HG03457 (cell line): ENCODE results near the gene RNF150.
"Not testable (repeated sequence)": the region's sequence is repeated elsewhere in the genome, so short reads cannot be mapped to it uniquely, and the experiment has no call there.

Experiments
- ATAC-seq: cut with Tn5 transposase; IDR thresholded peaks from one replicate; pipeline ENCODE4 v1.9.1; 2021; ENCODE audit warnings: moderate number of reproducible peaks; ENCODE audit not compliant: unreplicated experiment

The RNF150 gene

GRCh38 chr4:141078871-141079270, 54.4 kb downstream of the RNF150 start:
- ATAC-seq, result no peak

- ATAC-seq, result no peak
Measured at GRCh38 chr4:141077611-141078225, 55.6 kb downstream of the RNF150 start.

- ATAC-seq, result no peak
Measured at GRCh38 chr4:141075553-141075952, 57.7 kb downstream of the RNF150 start.

GRCh38 chr4:141074098-141074878, 59.0 kb downstream of the RNF150 start:
- ATAC-seq, result no peak

- no peak for ATAC-seq
Measured at GRCh38 chr4:141066690-141067089, 66.6 kb downstream of the RNF150 start.

- ATAC-seq, result no peak
Measured at GRCh38 chr4:141065872-141066271, 67.4 kb downstream of the RNF150 start.

- ATAC-seq, result no peak
Measured at GRCh38 chr4:141062651-141063050, 70.6 kb downstream of the RNF150 start.

- no peak for ATAC-seq
Measured at GRCh38 chr4:141058591-141059512, 74.4 kb downstream of the RNF150 start.

GRCh38 chr4:141057582-141057981, 75.7 kb downstream of the RNF150 start:
- ATAC-seq, result no peak

GRCh38 chr4:141056473-141056872, 76.8 kb downstream of the RNF150 start:
- ATAC-seq, result no peak

GRCh38 chr4:141054446-141054845, 78.8 kb downstream of the RNF150 start:
- no peak for ATAC-seq

GRCh38 chr4:141050999-141051398, 82.3 kb downstream of the RNF150 start:
- ATAC-seq, result not testable (repeated sequence)

GRCh38 chr4:141047228-141047884, 85.9 kb downstream of the RNF150 start:
- ATAC-seq, result no peak

- no peak for ATAC-seq
Measured at GRCh38 chr4:141046255-141046654, 87.0 kb downstream of the RNF150 start.

- ATAC-seq, result no peak
Measured at GRCh38 chr4:141045848-141046247, 87.4 kb downstream of the RNF150 start.

- no peak for ATAC-seq
Measured at GRCh38 chr4:141041021-141041476, 92.2 kb downstream of the RNF150 start.

- no peak for ATAC-seq
Measured at GRCh38 chr4:141039156-141039555, 94.1 kb downstream of the RNF150 start.

- ATAC-seq, result no peak
Measured at GRCh38 chr4:141038428-141038827, 94.8 kb downstream of the RNF150 start.

GRCh38 chr4:141037446-141037845, 95.8 kb downstream of the RNF150 start:
- no peak for ATAC-seq

GRCh38 chr4:141036786-141037185, 96.5 kb downstream of the RNF150 start:
- ATAC-seq, result no peak

- no peak for ATAC-seq
Measured at GRCh38 chr4:141035920-141036319, 97.3 kb downstream of the RNF150 start.
